Measurements from ENCODE around the gene DUXB.

DUXB gene, protein sequence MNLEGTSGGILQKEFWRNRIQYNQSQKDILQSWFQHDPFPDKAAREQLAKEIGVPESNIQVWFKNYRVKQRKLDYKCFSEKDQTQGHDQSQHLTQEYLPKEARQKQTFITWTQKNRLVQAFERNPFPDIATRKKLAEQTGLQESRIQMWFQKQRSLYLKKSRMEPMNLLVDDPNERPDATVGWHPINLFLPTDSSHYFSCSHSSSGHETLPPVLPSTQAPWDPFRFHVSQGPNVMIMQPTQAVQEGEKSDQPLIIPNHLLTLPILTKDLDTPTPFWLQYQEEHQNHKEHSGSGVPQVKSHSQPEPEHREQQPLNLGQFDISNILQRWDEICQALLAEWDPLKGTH

DNA sequence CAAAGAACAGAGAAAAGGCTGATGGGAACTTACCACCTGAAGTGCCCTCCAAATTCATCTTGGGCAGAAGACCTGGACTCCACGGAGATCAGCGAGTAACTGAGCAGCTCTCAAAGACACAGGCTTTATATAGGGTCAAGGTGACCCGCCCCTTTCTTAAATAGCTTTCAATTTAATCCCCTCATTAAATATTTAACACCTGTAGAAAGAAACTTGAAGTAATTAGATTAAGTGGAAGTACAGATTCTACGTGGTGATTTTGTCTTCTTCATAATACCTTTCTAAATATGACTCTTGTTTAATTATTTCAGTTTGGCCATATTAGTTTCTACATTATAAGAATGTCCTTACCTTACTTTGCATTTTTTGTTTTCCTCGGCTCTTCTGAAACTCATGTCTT is at the start of gene DUXB:
Gene DUXB (minus strand): TSS at position 101 of the 400 bp plus-strand sequence. CDS start 43 bp downstream, at position 58.
- in situ Hi-C loops (cut with HindIII; ENCODE audit: low sequenced_read_pairs): no loop called here

- in situ Hi-C loops (cut with HindIII; ENCODE audit: low sequenced_read_pairs): loop anchor here (25.0 kb wide), 1 partner anchor 563 kb away; no protein-coding TSS in a partner anchor
These were observed 49.3 kb upstream of the DUXB start for GRCh38 chr16:75750528-75750927.

DNA sequence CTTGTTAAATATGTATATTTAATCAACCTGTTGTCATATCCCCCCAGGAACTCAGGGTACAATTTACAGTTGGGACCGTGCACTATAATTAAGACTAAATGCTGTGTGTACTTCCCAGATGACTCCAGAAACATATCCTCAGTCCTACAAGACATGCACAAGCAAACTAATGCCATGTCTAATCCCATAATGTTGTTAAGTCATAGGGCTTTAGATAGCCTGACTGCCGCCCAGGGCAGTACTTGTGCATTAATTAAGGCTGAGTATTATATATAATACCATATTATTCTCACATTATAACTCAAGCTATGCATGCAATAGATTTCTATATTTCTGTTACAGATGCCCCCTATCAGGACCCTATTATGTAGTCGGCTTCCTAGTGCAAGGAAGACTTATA is 45.1 kb upstream of the DUXB start:
- in situ Hi-C loops (cut with HindIII; ENCODE audit: low sequenced_read_pairs): no loop called here

GRCh38 chr16:75745823-75746222 is 44.6 kb upstream of the DUXB start:
- in situ Hi-C loops (cut with HindIII; ENCODE audit: low sequenced_read_pairs): no loop called here

DNA sequence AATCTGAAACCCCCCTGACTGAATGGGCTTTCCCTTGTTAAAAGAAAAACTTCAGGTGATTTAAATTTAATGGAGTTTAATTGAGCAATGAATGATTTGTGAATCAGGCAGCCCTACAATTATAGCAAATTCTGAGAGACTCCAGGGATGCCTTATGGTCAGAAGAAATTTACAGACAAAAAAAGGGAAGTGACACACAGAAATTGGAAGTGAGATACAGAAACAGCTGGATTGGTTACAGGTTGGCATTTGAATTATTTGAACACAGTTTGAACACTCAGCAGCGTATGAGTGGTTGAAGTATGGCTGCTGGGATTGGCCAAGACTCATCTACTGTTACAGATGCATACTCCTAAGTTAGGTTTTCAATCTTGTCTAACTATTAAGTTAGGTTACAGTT is 44.0 kb upstream of the DUXB start:
- in situ Hi-C loops (cut with HindIII; ENCODE audit: low sequenced_read_pairs): no loop called here

GRCh38 chr16:75742424-75743047 is 41.3 kb upstream of the DUXB start:
- in situ Hi-C loops (cut with HindIII; ENCODE audit: low sequenced_read_pairs): no loop called here

DNA sequence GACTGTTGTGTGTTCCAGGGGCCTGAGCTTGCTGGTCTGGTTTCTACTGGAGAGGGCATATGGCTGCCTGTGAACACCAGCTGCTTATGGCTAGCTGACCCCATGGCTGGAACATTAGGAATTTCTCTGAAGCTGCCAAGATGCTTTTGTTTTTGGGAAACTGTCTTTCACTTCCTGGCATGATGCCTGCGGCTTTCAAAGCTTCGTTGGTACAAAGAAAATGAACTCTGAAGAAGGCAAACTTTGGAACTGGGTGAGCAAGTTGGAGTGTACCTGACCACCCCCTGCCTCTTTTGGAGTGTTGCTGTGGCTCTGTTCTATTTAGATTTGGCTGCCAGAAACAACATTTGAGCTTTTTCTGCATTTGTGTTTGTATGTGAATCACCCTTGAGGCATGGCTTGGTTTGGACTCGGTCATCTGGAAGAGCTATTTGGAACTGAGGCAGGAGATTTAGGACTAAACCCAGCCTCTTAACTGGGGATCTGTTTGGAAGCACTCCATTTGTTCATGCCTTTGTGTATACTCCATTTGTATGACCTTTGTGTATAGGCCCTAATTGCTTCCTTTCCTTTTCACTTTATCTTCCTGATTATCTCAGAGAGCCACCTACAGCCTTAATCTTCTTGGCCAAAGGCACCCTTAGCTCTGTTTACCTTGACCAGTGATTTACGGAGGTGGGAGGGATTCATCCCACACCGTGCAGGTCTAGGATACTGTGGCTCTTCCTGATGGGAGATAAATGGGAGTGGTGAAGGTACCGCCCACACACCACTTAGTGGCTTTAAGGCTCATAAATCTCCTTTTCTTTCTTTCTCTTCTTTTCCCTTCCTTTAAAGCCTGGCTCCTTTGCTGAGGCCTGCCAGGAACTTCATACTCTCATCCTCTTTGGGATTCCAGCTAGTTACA is 32.3 kb upstream of the DUXB start:
- in situ Hi-C loops (cut with HindIII; ENCODE audit: low sequenced_read_pairs): no loop called here

DNA sequence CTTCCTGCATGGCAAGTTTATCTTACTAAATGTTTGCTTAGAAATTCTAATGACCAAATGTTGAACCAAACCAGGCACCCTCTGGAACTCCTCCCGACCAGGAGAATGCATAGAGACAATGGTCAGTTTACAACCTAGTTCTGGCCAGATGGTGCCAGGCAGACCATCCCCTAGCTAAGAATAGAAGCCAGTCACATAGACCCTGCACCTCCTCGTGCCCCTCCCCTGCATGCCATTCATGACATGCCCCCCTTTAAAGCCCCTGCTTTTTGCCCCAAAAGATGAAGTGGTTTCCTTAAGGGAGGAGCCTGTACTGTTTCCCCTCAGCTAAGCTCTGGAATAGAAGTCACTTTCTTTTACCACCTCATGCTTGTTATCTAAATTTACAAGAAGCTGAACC is 31.6 kb upstream of the DUXB start:
- in situ Hi-C loops (cut with HindIII; ENCODE audit: low sequenced_read_pairs): no loop called here

DNA sequence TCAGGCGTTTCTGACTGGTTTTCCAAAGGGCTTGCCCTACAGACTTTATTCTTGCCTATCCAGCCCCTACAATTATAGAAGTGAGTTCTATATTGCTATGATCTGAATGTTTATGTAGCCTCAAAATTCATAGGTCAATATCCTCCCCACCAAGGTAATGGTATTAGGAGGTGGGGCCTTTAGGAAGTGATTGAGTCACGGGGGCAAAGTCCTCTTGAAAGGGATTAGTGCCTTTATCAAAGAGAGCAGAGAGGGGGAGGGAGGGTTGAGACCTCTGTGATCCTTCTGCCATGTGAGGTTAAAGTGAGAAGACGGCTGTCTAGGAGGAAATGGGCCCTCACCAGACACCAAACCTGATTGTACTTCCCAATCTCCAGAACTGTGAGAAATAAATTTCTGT is 26.0 kb upstream of the DUXB start:
- in situ Hi-C loops (cut with HindIII; ENCODE audit: low sequenced_read_pairs): no loop called here

DNA sequence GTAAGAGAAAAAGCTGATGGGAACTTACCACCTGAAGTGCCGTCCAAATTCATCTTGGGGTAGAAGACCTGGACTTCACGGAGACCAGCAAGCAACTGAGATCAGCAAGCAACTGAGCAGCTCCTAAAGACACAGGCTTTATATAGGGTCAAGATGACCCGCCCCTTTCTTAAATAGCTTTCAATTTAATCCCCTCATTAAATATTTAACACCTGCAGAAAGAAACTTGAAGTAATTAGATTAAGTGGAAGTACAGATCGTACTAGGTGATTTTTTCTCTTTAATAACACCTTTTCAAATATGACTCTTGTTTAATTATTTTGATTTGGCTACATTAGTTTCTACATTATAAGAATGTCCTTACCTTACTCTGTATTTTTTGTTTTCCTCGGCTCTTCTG is 25.1 kb upstream of the DUXB start, which contains the start of gene CPHXL:
Gene CPHXL (minus strand): TSS at position 101 of the 400 bp plus-strand sequence. CDS start 48 bp downstream, at position 53.
- in situ Hi-C loops (cut with HindIII; ENCODE audit: low sequenced_read_pairs): no loop called here

DNA sequence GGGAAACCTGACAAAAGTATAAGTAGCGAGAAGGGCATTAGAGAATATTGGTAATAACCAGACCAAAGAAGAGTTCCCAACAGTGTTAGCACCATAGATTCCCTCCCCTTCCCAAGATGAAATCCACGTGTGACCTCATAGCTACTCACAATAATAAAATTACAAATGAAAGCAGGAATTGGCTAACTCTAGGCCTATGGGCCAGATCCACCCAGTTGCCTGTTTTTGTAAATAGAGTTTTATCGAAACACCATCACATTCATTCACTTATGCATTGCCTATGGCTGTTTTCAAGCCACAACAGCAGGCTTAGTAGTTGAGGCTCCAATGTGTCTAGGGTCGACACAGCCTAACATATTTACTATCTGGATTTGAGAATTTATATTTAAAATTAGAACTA is 17.2 kb upstream of the DUXB start:
- in situ Hi-C loops (cut with HindIII; ENCODE audit: low sequenced_read_pairs): no loop called here

DNA sequence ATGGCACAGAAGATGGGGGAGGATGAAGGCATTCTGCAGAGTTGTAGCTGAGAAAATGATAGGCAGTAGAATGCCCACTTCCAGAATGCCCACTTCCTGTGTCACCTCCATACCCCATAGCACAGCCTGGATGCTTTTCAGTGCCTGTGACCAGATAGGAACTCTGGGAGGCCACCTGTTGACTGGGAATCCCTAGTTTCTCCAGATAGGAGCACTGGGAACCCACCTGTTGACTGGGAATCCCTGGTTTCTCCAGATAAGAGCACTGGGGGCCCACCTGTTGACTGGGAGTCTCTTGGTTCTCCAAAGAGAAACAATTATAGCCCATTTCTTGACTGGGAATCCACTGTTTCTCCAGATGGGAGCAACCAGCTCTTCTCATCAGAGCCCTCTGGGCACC is 13.4 kb upstream of the DUXB start:
- in situ Hi-C loops (cut with HindIII; ENCODE audit: low sequenced_read_pairs): no loop called here

GRCh38 chr16:75710344-75710743 is 9.1 kb upstream of the DUXB start:
- in situ Hi-C loops (cut with HindIII; ENCODE audit: low sequenced_read_pairs): no loop called here

DNA sequence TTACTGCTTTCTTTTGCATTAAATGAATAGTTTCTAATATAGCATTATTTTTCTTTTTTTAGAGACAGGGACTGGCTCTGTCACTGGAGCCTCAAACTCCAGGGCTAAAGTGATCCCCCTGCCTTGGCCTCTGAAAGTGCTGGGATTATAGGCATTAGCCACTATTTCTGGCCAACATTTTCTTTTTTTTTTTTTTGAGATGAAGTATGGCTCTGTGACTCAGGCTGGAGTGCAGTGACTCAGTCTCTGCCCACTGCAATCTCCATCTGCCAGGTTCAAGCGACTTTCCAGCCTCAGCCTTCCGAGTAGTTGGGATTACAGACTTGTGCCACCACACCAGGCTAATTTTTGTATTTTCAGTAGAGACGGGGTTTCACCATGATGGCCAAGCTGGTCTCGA is 2.0 kb upstream of the DUXB start:
- in situ Hi-C loops (cut with HindIII; ENCODE audit: low sequenced_read_pairs): no loop called here

DNA sequence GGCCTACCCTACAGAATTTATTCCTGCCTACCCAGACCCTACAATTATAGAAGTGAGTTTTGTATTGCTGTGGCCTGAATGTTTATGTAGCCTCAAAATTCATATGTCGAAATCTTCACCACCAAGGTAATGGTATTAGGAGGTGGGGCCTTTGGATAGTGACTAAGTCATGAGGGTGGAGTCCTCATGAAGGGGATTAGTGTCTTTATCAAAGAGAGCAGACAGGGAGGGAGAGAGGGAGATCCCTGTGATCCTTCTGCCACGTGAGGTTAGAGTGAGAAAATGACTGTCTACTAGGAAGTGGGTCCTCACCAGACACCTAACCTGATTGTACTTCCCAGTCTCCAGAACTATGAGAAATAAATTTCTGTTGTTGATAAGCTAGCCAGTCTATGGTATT is 981 bp upstream of the DUXB start:
- in situ Hi-C loops (cut with HindIII; ENCODE audit: low sequenced_read_pairs): no loop called here

DNA sequence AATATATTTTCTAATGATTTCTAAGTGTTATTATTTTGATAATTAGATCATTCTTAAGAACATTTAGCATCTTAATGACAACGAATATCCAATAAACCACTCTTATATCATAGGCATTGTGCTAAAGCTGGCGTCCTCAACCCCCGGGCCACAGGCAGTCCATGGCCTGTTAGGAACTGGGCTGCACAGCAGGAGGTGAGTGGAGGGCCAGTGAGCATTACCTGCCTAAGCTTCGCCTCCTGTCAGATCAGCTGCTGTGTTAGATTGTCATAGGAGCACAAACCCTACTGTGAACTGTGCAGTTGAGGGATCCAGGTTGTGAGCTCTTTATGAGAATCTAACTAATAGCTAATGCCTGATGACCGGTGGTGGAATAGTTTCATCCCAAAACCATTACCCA is 3.7 kb downstream of the DUXB start:
- in situ Hi-C loops (cut with HindIII; ENCODE audit: low sequenced_read_pairs): no loop called here

- in situ Hi-C loops (cut with HindIII; ENCODE audit: low sequenced_read_pairs): no loop called here
These were observed 5.6 kb downstream of the DUXB start for GRCh38 chr16:75695708-75696107.

DNA sequence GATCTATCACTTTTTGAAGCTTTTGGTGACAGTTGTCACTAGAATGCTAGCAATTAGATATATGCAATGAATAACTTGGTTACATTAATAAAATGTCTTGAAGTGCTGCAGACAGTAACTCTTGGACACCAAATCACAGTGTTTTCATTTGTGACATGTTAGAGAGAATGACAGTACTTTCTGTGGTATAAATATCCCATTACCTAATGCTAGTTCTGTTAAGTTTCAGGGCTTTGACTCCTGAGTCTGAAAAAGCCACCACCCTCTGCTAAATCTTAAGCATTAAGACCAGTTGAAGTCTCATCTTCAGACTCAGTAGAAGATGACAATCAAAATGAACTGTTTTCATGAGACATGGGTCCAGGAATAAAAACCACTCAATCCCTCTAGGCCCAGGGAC is 13.9 kb downstream of the DUXB start:
- in situ Hi-C loops (cut with HindIII; ENCODE audit: low sequenced_read_pairs): no loop called here

GRCh38 chr16:75682308-75682707 is 19.0 kb downstream of the DUXB start:
- in situ Hi-C loops (cut with HindIII; ENCODE audit: low sequenced_read_pairs): no loop called here

DNA sequence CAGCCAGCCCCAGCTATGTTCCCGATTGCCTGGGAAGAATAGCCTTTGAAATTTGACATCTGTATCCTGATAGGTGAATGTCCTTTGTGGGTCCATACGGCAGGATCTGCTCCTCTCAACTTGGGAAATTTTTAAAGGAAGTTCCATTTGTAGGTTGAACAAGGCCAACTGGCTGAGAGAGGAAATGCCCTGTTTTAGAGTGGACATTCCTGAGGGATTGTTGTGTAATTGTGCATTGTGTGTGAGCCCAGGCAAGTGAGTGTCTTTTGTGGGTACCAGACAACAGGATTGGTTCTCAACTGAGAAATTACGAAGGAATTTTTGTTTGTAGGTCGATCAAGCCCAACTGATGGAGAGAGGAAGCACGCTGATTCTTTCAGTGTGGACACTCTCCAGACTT is 21.9 kb downstream of the DUXB start:
- in situ Hi-C loops (cut with HindIII; ENCODE audit: low sequenced_read_pairs): no loop called here

GRCh38 chr16:75676909-75677308 is 24.4 kb downstream of the DUXB start, which contains the start of gene CPHXL2:
CPHXL2 (minus strand) TSS chr16:75677009; CDS start chr16:75676999, 10 bp downstream.
- in situ Hi-C loops (cut with HindIII; ENCODE audit: low sequenced_read_pairs): no loop called here

Measured in DLD1 (cell line).